WTC11 (cell line): Measurements from ENCODE around the gene HEY2. TPM values are rescaled to one million over a fixed set of nuclear protein-coding genes. Genes with fewer than 3 reads are reported as not detected.
"Not testable (repeated sequence)": the region's sequence is repeated elsewhere in the genome, so short reads cannot be mapped to it uniquely, and the experiment has no call there.

Experiments
- ATAC-seq: fragments of 200-7000 bp; cut with Tn5 transposase; 2 replicates; pipeline ENCODE4 v1.10.0; 2021; ENCODE audit warnings: mild to moderate bottlenecking, moderate library complexity
- CTCF ChIA-PET: fragments of 300-600 bp; sonication (Branson Sonifier 250); formaldehyde crosslinking; loops from one replicate; lab custom pipeline; 2021; ENCODE audit warnings: antibody characterized with exemption; lab: Charles Lee
- POLR2A ChIA-PET: fragments of 350-600 bp; sonication (Branson Sonifier 250); formaldehyde crosslinking; loops from one replicate; lab custom pipeline; 2021; ENCODE audit warnings: antibody characterized with exemption; lab: Charles Lee
- DNase-seq: peaks from one replicate; pipeline ENCODE4 v3.0.0; 2021; ENCODE audit warnings: low spot score
- H3K27ac Mint-ChIP-seq: 2 replicates; pipeline ENCODE4 v1.8.0; 2021; ENCODE audit warnings: mixed read lengths
- H3K27me3 Mint-ChIP-seq: 2 replicates; pipeline ENCODE4 v1.8.0; 2021; ENCODE audit warnings: low read depth, mild to moderate bottlenecking, moderate library complexity, mixed read lengths
- H3K36me3 Mint-ChIP-seq: 2 replicates; pipeline ENCODE4 v1.8.0; 2021; ENCODE audit warnings: mixed read lengths
- H3K4me1 Mint-ChIP-seq: 2 replicates; pipeline ENCODE4 v1.8.0; 2022; ENCODE audit warnings: mixed read lengths
- H3K4me3 Mint-ChIP-seq: 2 replicates; pipeline ENCODE4 v1.8.0; 2021; ENCODE audit warnings: mild to moderate bottlenecking, moderate library complexity, mixed read lengths
- H3K9me3 Mint-ChIP-seq: 2 replicates; pipeline ENCODE4 v1.8.0; 2021; ENCODE audit warnings: mixed read lengths
- ELF4 ChIP-seq: sonication (generic); formaldehyde crosslinking; IDR thresholded peaks from 2 replicates; pipeline ENCODE4 v1.8.1; 2022; ENCODE audit warnings: low read depth, mild to moderate bottlenecking, moderate library complexity, missing genetic modification reagents
- JAZF1 ChIP-seq: fragments of 250-450 bp; sonication (Bioruptor Pico); IDR thresholded peaks from 2 replicates; pipeline ENCODE4 v1.9.0; 2021; ENCODE audit warnings: moderate library complexity, mild to moderate bottlenecking, inconsistent platforms
- NFYB ChIP-seq: sonication (generic); formaldehyde crosslinking; conservative IDR thresholded peaks from 2 replicates; pipeline ENCODE4 v1.8.0; 2022; ENCODE audit warnings: low read depth, missing genetic modification reagents
- NR2C2 ChIP-seq: sonication (generic); formaldehyde crosslinking; IDR thresholded peaks from 2 replicates; pipeline ENCODE4 v1.8.0; 2022; ENCODE audit warnings: mild to moderate bottlenecking, missing genetic modification reagents
- TCF7 ChIP-seq: sonication (generic); formaldehyde crosslinking; IDR thresholded peaks from 2 replicates; pipeline ENCODE4 v1.8.0; 2022; ENCODE audit warnings: mild to moderate bottlenecking, low read depth, missing genetic modification reagents, moderate library complexity
- ZNF121 ChIP-seq: sonication (generic); formaldehyde crosslinking; IDR thresholded peaks from 2 replicates; pipeline ENCODE4 v1.8.0; 2023; ENCODE audit warnings: missing genetic modification reagents
- ZNF317 ChIP-seq: sonication (generic); formaldehyde crosslinking; IDR thresholded peaks from 2 replicates; pipeline ENCODE4 v1.8.1; 2023; ENCODE audit warnings: low read depth, mild to moderate bottlenecking, moderate library complexity, missing genetic modification reagents, borderline replicate concordance
- ZNF416 ChIP-seq: fragments of 250-450 bp; sonication (Bioruptor Pico); IDR thresholded peaks from 2 replicates; pipeline ENCODE4 v1.9.0; 2021; ENCODE audit warnings: mild to moderate bottlenecking, inconsistent platforms
- total RNA-seq: library from RNA; stranded (reverse); gene quantifications from 3 replicates; pipeline ENCODE4 v1.2.3, GENCODE V29; 2021
- TF ChIP-seq, protein P1 (sequence below): sonication (generic); formaldehyde crosslinking; conservative IDR thresholded peaks from 2 replicates; pipeline ENCODE4 v1.8.1; 2023; ENCODE audit warnings: mild to moderate bottlenecking, low read depth, missing genetic modification reagents, moderate library complexity
- TF ChIP-seq, protein P2 (sequence below): fragments of 250-450 bp; sonication (Bioruptor Pico); conservative IDR thresholded peaks from 2 replicates; pipeline ENCODE4 v1.9.0; 2021; ENCODE audit warnings: mild to moderate bottlenecking
- TF ChIP-seq, protein P3 (sequence below): sonication (generic); formaldehyde crosslinking; IDR thresholded peaks from 2 replicates; pipeline ENCODE4 v1.8.0; 2022; ENCODE audit warnings: mild to moderate bottlenecking, missing genetic modification reagents

HEY2 gene
- total RNA-seq, 1 experiment from 2014 or later, result 10.6 TPM

DNA sequence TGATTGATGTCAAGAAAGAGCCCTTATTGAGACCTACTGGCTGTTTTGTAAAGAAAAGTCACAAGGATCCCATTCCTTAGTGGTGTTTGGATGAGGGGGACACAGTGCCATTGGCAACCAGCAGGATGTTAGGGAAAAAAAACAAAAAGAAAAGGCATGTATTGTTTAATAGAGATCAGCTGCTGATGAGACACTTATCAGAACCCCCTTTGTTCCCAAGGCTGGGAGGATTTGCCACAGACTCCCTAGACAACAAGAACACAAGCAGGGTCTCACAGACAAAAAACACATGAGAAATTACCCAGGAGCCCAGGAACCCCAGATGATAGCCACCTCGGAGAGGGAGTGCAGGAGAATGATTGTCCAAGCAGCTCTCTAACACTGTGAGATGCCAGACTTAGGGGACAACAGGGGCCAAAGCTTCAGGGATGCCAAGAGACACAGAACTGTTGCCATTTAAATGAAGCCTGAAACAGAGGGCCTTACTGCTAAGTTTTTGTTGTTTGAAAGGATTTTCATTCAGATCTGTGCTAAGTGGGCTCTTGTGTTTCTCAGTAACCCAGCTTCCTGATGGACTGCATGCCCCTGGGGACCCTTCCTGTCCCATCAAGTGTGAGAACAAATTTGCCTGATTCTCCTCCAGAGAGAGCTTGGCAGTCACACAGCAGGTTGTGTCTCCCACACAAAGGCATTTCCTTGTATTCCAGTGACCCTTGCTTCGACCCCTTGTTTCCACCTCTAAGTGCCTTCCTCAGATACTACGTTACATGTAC lies 48.7 kb upstream of the HEY2 start (continued):
- TF ChIP-seq, protein P1, sequence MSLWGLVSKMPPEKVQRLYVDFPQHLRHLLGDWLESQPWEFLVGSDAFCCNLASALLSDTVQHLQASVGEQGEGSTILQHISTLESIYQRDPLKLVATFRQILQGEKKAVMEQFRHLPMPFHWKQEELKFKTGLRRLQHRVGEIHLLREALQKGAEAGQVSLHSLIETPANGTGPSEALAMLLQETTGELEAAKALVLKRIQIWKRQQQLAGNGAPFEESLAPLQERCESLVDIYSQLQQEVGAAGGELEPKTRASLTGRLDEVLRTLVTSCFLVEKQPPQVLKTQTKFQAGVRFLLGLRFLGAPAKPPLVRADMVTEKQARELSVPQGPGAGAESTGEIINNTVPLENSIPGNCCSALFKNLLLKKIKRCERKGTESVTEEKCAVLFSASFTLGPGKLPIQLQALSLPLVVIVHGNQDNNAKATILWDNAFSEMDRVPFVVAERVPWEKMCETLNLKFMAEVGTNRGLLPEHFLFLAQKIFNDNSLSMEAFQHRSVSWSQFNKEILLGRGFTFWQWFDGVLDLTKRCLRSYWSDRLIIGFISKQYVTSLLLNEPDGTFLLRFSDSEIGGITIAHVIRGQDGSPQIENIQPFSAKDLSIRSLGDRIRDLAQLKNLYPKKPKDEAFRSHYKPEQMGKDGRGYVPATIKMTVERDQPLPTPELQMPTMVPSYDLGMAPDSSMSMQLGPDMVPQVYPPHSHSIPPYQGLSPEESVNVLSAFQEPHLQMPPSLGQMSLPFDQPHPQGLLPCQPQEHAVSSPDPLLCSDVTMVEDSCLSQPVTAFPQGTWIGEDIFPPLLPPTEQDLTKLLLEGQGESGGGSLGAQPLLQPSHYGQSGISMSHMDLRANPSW (CRISPR knock-in tag), result no peak
- no peak for TF ChIP-seq ZNF317 (CRISPR knock-in tag)
- peak; percentile 54; the same call in 1 of the 2 replicates for TF ChIP-seq ZNF416 (CRISPR knock-in tag)
- no peak for TF ChIP-seq TCF7 (CRISPR knock-in tag)
- no peak for TF ChIP-seq ELF4
- no peak for TF ChIP-seq ZNF121
- TF ChIP-seq NR2C2 (CRISPR knock-in tag), result no peak

DNA sequence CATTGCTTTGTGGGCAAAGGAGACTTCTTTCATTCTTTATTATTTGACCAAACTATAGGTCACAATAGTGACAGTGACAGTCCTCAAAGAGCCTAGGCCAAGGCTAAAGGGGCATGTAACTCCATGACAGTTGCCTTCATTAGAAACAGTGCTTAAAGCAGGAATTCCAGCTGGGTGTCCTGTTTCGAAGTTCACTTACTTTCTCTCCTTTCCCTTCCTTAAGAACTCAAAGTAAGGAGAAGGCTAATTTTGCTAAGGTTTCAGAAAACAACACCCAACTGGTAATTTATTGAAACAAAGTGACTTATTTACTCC lies 48.1 kb upstream of the HEY2 start:
- ATAC-seq, result no peak
- no peak for TF ChIP-seq NFYB
- TF ChIP-seq ZNF416 (CRISPR knock-in tag), result peak; percentile 70
- TF ChIP-seq, protein P2, sequence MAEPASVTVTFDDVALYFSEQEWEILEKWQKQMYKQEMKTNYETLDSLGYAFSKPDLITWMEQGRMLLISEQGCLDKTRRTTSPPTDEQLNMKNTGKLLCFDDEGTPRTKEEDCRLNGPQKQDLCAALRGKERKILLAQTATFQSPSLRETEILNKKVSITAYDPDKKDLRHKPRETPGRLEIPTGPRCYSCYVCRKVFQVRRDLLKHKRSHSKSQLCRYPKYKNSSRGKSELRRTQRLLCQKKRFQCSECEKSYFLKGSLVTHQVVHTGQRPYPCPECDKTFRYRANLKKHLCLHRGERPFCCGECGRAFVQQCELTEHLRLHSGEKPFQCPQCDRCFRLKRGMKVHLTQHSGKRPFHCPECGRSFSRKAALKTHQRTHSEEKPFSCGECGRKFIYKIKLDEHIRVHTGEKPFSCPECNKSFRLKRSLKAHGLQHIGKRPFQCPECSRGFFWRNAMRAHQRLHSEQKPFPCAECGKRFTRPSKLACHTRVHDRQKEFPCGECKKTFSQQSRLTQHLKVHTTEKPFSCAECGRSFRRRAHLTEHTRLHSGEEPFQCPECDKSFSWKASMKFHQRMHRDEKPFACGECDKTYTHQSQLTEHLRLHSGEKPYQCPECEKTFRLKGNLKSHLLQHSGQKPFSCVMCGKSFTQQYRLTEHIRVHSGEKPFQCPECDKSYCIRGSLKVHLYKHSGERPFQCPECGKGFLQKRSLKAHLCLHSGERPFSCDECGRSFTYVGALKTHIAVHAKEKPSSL (CRISPR knock-in tag), result peak; percentile 6; the same call in 1 of the 2 replicates
- ChIA-PET POLR2A (interaction anchor here (0.9 to 1.7 kb wide), 4 partner anchors 44 to 89 kb away, joined by 3 to 7 read pairs (median 4); partner anchors contain the start of gene HEY2), CTCF (interaction anchor here (2.5 kb wide), 1 partner anchor 52 kb away, joined by 16 read pairs; no protein-coding TSS in a partner anchor)
- peaks cover 93% of the 10 kb centered on the region for H3K36me3 Mint-ChIP-seq
- peaks cover 68% of the 10 kb centered on the region for H3K4me1 Mint-ChIP-seq
- no peak for DNase-seq
- H3K27me3 Mint-ChIP-seq, result peaks cover 2% of the 10 kb centered on the region; the same call in 1 of the 2 replicates
- peak overlapping the region; percentile 95 for H3K27ac Mint-ChIP-seq
- H3K4me3 Mint-ChIP-seq, result peak overlapping the region; percentile 99
- peaks cover 44% of the 10 kb centered on the region for H3K9me3 Mint-ChIP-seq

DNA sequence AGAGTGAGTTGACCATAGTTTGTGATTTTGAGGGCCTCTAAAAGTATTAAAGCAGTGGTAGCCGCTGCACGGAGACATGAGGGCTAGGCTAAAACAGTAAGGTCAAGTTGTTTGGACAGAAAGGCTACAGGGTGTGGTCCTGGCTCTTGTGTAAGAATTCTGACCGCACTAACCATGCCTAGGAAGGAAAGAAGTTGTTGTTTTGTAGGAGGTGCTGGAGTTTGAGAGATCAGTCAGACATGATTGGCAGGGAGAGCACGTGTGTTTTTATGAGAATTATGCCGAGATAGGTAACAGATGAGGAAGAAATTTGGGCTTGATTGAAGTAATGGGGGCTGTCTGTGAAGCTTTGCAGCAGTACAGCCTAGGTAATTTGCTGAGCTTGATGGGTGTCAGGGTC lies 45.5 kb upstream of the HEY2 start:
- DNase-seq, CTCF ChIA-PET, POLR2A ChIA-PET, H3K27me3 Mint-ChIP-seq, ATAC-seq: not testable (repeated sequence)
- Mint-ChIP-seq H3K27ac (peak overlapping the region; percentile 95), H3K9me3 (peaks cover 27% of the 10 kb centered on the region), H3K36me3 (peaks cover 77% of the 10 kb centered on the region), H3K4me1 (peaks cover 67% of the 10 kb centered on the region), H3K4me3 (peak overlapping the region; percentile 99)

DNA sequence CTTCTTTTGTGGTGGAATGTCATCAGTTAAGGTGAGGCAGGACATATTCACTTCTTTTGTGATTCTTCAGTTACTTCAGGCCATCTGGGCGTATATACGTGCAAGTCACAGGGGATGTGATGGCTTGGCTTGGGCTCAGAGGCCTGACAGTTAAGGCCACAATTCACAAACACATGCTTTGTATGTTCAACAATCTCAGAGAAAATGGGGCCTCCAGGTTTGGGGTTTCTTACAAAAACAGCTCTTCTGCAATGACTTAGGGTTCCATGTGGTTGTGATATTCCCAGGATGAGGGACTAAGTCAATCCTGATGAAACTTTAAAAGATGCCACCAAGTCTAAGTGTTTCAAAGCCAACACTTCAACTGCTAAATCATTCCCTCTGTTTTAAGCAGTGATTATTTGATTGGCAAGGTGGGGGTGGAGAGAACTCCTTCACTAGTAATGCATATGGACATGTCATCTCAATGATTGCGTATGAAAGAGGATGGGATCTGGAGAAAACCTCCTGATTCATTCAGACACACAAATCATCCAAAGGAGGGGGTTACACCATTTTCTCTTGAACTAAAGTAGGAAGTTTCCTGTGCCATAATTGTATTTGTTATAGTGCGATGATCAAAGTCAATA lies 41.7 kb upstream of the HEY2 start:
- Mint-ChIP-seq H3K27me3 (peaks cover 4% of the 10 kb centered on the region; the same call in 1 of the 2 replicates), H3K27ac (peak overlapping the region; percentile 98)
- peak; percentile 78 for ATAC-seq
- POLR2A ChIA-PET, result no interaction called here
- no peak for DNase-seq
- TF ChIP-seq, protein P3, sequence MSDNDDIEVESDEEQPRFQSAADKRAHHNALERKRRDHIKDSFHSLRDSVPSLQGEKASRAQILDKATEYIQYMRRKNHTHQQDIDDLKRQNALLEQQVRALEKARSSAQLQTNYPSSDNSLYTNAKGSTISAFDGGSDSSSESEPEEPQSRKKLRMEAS (CRISPR knock-in tag), result peak; percentile 5; the same call in 1 of the 2 replicates
- no peak for TF ChIP-seq JAZF1 (CRISPR knock-in tag)
- TF ChIP-seq, all 79 proteins: peak for 1
- H3K36me3 Mint-ChIP-seq, result peaks cover 73% of the 10 kb centered on the region
- peaks cover 44% of the 10 kb centered on the region for H3K4me1 Mint-ChIP-seq
- H3K4me3 Mint-ChIP-seq, result peak overlapping the region; percentile 99
- CTCF ChIA-PET, result no interaction called here
- H3K9me3 Mint-ChIP-seq, result peaks cover 40% of the 10 kb centered on the region
